ENCODE data around the gene GRHL3. TPM values are rescaled to one million over a fixed set of nuclear protein-coding genes. Genes with fewer than 3 reads are reported as not detected.

GRHL3 gene
- total and polyA plus RNA-seq, 10 of the 15 experiments (the other 5 are each of a cell fraction or from before 2014, with no cell fraction given) = 0.07 to 0.87 (median 0.34) TPM

DNA sequence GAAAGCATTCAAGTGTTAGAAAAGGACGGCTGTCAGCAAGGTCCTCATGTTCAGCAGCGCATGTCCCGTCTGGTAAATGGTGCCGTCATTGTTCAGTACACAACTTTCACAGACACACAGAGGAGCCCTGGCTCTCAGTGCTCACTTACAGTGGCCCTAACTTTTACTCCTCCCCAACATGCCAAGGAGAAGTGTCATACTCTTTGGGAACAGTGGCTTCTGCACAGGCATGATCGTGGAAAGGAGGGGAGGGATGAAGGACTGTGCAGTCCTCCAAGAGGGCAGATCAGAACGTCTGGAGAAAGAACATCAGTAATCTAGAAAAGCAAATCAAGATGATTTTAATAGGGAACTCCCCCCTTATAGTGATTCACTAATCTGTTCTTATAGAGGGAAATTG, 3.8 kb upstream of the GRHL3 start (continued):
- no peak for TF ChIP-seq E4F1 (IDR thresholded peaks at IDR 0.05; ENCODE audit: borderline replicate concordance, partially characterized antibody)
- TF ChIP-seq RAD51 (IDR thresholded peaks at IDR 0.05) = no peak
- TF ChIP-seq, protein P1, sequence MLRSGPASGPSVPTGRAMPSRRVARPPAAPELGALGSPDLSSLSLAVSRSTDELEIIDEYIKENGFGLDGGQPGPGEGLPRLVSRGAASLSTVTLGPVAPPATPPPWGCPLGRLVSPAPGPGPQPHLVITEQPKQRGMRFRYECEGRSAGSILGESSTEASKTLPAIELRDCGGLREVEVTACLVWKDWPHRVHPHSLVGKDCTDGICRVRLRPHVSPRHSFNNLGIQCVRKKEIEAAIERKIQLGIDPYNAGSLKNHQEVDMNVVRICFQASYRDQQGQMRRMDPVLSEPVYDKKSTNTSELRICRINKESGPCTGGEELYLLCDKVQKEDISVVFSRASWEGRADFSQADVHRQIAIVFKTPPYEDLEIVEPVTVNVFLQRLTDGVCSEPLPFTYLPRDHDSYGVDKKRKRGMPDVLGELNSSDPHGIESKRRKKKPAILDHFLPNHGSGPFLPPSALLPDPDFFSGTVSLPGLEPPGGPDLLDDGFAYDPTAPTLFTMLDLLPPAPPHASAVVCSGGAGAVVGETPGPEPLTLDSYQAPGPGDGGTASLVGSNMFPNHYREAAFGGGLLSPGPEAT (IDR thresholded peaks at IDR 0.05; ENCODE audit: low read depth) = no peak
- TF ChIP-seq CBFB (IDR thresholded peaks at IDR 0.05; ENCODE audit: low read depth) = no peak
- no peak for TF ChIP-seq BCL11A (IDR thresholded peaks at IDR 0.05; ENCODE audit: low read depth, low read length)
- TF ChIP-seq BHLHE40 (IDR thresholded peaks at IDR 0.05; ENCODE audit: borderline replicate concordance in 1 of 2, low read depth in 2 of 2, low read length in 1 of 2) = no peak
- no peak for TF ChIP-seq GATAD2B (conservative IDR thresholded peaks at IDR 0.05; ENCODE audit: low read depth)
- no peak for TF ChIP-seq HDGF (IDR thresholded peaks at IDR 0.05)
- no peak for TF ChIP-seq SPI1 (IDR thresholded peaks at IDR 0.05; ENCODE audit: borderline replicate concordance, insufficient read depth, low read depth, low read length)

DNA sequence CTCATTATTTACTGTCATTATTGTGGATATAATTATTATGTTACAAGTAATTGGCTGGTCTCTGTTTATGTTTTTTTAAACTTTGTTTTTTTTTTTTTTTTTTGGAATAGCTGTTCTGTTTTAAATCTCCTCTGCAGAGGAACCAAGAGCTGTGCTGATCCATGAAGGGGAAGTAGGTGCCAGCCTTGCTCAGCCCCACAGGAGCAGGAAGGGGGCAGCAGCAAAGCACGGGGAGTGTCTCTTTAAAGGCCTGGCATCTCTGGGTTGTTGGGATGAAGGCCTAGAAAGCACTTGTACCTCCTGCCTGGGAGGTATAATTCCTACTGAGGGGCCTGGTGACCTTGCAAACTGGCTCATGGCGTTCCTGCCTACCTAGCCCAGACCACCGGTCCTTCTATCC, 2.5 kb upstream of the GRHL3 start:
- no peak for FAIRE-seq
- no TSS peak for BruUV-seq (replicated peaks)
- H3K27me3 ChIP-seq (replicated peaks in 1 of 2; ENCODE audit: control insufficient read depth in 2 of 2, insufficient read depth in 2 of 2, low read length in 1 of 2) = peaks cover 0 to 11% of the 10 kb centered on the region in 2 experiments; a peak in 3 of 4 replicates
- H2AFZ ChIP-seq (ENCODE audit: control insufficient read depth, low read depth, low read length) = no peak overlapping the region
- WGBS (ENCODE audit: insufficient coverage, insufficient replicate concordance, low lambda C conversion rate, missing lambda C conversion rate) = 63% methylated on average over 3 of the region's 3 CpGs
- H3K9me3 ChIP-seq (replicated peaks; ENCODE audit: control insufficient read depth, insufficient read depth, low read length) = no peaks in the 10 kb centered on the region
- in situ Hi-C loops (cut with MboI) = no loop called here
- H3K79me2 ChIP-seq (ENCODE audit: control insufficient read depth, insufficient read depth, low read length) = no peaks in the 10 kb centered on the region
- SMC1A ChIA-PET (ENCODE audit: uncharacterized antibody, unreplicated experiment) = no interaction called here
- ATAC-seq = no peak
- no peak overlapping the region for H3K4me2 ChIP-seq (ENCODE audit: control insufficient read depth, insufficient read depth)
- intact Hi-C loops (cut with micrococcal nuclease; ENCODE audit: unreplicated experiment) = no loop called here
- no peaks in the 10 kb centered on the region for H4K20me1 ChIP-seq (ENCODE audit: control insufficient read depth, insufficient read depth)
- peaks cover 15% of the 10 kb centered on the region for H3K4me1 ChIP-seq (ENCODE audit: control insufficient read depth, insufficient read depth, low read length)
- no peak overlapping the region for H3K9ac ChIP-seq (ENCODE audit: control insufficient read depth, insufficient read depth, low read length)
- no peak for DNase-seq (ENCODE audit: low read depth, low spot score)
- CTCF ChIA-PET = interaction anchor here (1.0 kb wide), 1 partner anchor 166 kb away, joined by 3 read pairs; no protein-coding TSS in a partner anchor
- no peak overlapping the region for H3K4me3 ChIP-seq
- POLR2A ChIA-PET = interaction anchor here (0.7 kb wide), 1 partner anchor 74 kb away, joined by 5 read pairs; no protein-coding TSS in a partner anchor
- RAD21 ChIA-PET (ENCODE audit: unreplicated experiment) = interaction anchor here (0.8 kb wide), 1 partner anchor 75 kb away, joined by 4 read pairs; no protein-coding TSS in a partner anchor
- H3K27ac ChIP-seq (ENCODE audit: control insufficient read depth, insufficient read depth) = no peak overlapping the region
- no peaks in the 10 kb centered on the region for H3K36me3 ChIP-seq (ENCODE audit: control insufficient read depth in 2 of 2, insufficient read depth in 2 of 2, low read length in 1 of 2)
- TF ChIP-seq SMAD5 (IDR thresholded peaks at IDR 0.05; ENCODE audit: low read depth) (no peak), MEF2B (IDR thresholded peaks at IDR 0.05; ENCODE audit: partially characterized antibody, poor library complexity, severe bottlenecking) (no peak), RELA (IDR thresholded peaks at IDR 0.05; ENCODE audit: borderline replicate concordance, partially characterized antibody) (no peak), PAX5 (IDR thresholded peaks at IDR 0.05; ENCODE audit: borderline replicate concordance, low read depth, low read length) (no peak), ZNF384 (IDR thresholded peaks at IDR 0.05; ENCODE audit: borderline replicate concordance, low read depth, low read length) (no peak), EGR1 (IDR thresholded peaks at IDR 0.05; ENCODE audit: borderline replicate concordance in 1 of 2, low read depth in 2 of 2, low read length in 2 of 2) (no peak), ETV6 (conservative IDR thresholded peaks at IDR 0.05 in 1 of 2, IDR thresholded peaks at IDR 0.05 in 1 of 2; ENCODE audit: borderline replicate concordance in 1 of 2, low read depth in 1 of 2) (no peak)
- TF ChIP-seq, protein P2, sequence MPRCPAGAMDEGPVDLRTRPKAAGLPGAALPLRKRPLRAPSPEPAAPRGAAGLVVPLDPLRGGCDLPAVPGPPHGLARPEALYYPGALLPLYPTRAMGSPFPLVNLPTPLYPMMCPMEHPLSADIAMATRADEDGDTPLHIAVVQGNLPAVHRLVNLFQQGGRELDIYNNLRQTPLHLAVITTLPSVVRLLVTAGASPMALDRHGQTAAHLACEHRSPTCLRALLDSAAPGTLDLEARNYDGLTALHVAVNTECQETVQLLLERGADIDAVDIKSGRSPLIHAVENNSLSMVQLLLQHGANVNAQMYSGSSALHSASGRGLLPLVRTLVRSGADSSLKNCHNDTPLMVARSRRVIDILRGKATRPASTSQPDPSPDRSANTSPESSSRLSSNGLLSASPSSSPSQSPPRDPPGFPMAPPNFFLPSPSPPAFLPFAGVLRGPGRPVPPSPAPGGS (IDR thresholded peaks at IDR 0.05; ENCODE audit: borderline replicate concordance, insufficient read depth, low read depth, low read length, poor library complexity, severe bottlenecking) = no peak
